Activated effector memory CD4-positive, alpha-beta T cell treated with anti-CD3 and anti-CD28 coated beads, Interleukin-2, amount 50 U/mL, for 16 hours (primary cell): Measurements from ENCODE around the gene P2RX5.

Experiments used
- DNase-seq: peaks from one replicate; pipeline ENCODE4 v3.0.0-alpha.2; 2020

Gene P2RX5

GRCh38 chr17:3656755-3657587, 39.0 kb downstream of the P2RX5 start:
- no peak for DNase-seq

GRCh38 chr17:3656353-3656752, 39.6 kb downstream of the P2RX5 start:
- no peak for DNase-seq

GRCh38 chr17:3655766-3656165, 40.2 kb downstream of the P2RX5 start:
- no peak for DNase-seq

DNA sequence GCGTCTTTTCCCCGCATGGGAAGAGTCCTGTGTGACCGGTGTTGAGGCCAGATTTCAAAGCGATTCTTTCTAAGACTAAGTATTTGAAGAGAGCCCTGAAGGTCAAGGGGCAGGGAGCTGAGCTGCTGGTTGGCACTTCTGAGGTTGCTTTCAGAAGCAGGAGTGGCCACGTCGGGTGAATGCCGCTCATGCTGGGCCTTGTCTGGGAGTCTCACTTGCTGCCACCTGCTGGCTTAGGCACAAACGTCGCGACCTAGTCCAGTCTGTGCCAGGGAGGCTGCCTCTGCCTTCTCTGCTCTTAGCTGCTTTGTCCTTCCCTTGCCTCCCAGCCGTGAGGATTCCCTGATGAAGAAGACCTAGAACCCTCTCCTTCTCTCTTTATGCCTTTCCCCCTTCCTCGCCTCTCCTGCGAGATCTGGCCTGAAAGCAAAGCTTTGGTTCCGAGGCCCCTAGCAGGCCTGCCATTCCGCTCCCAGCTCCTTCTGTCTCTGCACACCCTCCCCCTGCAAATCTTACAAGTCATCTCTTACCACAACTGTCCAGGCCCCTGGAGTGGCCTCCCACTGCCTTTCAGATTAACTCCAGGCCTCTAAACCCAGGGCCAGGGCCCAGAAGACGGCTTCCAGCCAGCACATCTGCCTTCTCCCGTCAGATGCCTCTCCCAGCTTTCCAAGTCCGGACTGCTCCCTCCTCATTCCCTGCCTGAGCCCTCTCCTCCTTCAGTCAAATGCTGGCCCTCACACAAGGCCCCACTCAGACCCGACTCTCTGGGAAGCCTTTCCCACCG, 48.0 kb downstream of the P2RX5 start:
- peak; percentile 76 for DNase-seq

DNA sequence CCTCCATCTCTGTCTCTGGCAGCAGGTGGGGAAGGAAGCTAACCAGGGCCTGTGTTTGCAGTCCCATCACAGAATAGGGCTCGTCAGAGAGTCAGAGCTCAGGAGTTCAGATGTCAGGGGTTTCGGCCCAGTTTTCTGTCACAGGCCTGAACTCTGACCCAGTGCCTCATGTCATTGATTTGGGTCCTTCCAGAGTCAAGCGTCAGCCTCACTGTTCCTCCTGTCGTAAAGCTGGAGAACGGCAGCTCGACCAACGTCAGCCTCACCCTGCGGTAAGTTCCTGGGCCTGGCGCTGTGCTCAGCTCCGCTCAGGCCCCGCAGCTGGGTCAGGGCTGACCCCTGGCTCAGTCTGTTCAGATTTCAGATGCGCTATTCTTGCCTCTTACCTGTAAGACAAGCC, 48.7 kb downstream of the P2RX5 start:
- DNase-seq = no peak

DNA sequence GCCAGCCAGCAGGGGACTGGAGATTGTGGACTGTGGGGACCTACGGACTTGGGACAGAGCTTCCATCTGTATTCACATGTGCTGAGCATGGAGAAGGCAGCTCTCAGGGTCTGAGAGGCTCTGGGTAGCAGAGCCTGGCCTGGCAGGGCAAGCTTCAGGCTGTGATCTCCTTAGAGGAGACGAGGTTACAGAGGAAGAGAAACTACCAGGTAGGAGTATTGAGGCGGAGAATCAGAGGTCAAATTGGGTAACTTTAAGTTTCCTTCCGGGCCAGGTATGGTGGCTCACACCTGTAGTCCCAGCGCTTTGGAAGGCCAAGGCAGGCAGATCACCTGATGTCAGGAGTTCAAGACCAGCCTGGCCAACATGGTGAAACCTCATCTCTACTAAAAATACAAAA, 50.6 kb downstream of the P2RX5 start:
- no peak for DNase-seq

- no peak for DNase-seq
Observed at GRCh38 chr17:3643889-3644349, 52.0 kb downstream of the P2RX5 start.

GRCh38 chr17:3641717-3642486, 54.1 kb downstream of the P2RX5 start:
- no peak for DNase-seq

GRCh38 chr17:3641014-3641413, 54.9 kb downstream of the P2RX5 start:
- no peak for DNase-seq

GRCh38 chr17:3639981-3640596, 55.9 kb downstream of the P2RX5 start:
- DNase-seq = no peak

DNA sequence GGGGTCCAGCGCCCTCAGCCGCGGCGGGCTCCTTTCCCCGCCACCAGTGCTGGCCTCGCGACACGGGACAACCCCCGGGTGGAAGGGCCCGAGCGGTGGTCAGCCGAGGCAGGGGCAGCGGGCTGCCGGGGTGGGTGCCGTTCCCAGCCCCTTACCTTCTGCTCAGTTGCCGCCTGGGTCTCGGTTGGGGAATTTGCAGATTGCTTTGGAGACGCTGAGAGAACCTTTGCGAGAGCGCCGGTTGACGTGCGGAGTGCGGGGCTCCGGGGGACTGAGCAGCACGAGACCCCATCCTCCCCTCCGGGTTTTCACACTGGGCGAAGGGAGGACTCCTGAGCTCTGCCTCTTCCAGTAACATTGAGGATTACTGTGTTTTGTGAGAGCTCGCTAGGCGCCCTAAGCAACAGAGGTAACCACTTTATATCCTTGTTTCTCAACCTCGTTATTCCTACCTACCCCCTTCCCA, 59.0 kb downstream of the P2RX5 start:
- DNase-seq = no peak

GRCh38 chr17:3636154-3636907, 59.6 kb downstream of the P2RX5 start, which contains the start of the genes CTNS and SHPK:
CTNS (plus strand) TSS chr17:3636760; CDS start chr17:3640207, 3,447 bp downstream.
SHPK (minus strand) TSS chr17:3636250; CDS start chr17:3636219, 31 bp downstream.
- peak; percentile 98 for DNase-seq

GRCh38 chr17:3635474-3636153, 60.3 kb downstream of the P2RX5 start:
- no peak for DNase-seq

GRCh38 chr17:3632287-3632686, 63.7 kb downstream of the P2RX5 start:
- no peak for DNase-seq

DNA sequence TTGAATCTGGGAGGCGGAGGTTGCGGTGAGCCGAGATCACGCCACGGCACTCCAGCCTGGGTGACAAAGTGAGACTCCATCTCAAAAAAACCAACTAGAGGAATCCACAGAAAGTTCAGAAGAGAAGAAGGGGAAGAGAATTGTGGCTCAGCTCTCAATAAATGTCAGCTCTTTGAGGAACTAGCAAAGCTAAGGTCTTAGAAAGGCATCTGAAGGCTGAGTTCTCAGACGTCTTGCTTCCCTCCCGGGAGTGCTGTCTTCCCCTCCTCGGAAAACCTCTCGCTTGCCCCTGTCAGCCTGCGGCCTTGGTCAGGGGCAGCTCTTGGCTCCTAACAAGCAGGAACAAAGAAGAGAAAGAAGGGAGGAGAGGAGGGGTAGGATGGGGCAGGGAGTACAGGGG, 65.2 kb downstream of the P2RX5 start:
- no peak for DNase-seq

DNA sequence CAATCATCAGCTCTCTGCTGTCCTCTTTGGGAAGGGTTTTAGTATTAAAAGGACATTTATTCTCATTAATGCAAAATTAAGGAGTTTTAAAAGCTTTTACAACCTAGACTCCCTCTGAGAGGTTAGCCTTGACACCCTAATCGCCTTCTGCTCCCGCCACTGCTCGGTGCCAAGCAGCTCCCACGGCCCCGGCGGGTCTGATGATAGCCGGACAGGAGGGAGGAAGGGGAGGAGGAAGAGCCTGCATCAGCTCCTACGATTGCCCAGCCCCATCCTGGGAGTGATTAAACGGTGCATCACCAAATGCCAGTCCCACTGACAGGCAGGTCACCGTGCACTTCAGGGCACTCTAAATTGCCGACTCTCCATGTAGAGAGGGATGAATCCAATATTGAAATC, 68.2 kb downstream of the P2RX5 start:
- no peak for DNase-seq

DNA sequence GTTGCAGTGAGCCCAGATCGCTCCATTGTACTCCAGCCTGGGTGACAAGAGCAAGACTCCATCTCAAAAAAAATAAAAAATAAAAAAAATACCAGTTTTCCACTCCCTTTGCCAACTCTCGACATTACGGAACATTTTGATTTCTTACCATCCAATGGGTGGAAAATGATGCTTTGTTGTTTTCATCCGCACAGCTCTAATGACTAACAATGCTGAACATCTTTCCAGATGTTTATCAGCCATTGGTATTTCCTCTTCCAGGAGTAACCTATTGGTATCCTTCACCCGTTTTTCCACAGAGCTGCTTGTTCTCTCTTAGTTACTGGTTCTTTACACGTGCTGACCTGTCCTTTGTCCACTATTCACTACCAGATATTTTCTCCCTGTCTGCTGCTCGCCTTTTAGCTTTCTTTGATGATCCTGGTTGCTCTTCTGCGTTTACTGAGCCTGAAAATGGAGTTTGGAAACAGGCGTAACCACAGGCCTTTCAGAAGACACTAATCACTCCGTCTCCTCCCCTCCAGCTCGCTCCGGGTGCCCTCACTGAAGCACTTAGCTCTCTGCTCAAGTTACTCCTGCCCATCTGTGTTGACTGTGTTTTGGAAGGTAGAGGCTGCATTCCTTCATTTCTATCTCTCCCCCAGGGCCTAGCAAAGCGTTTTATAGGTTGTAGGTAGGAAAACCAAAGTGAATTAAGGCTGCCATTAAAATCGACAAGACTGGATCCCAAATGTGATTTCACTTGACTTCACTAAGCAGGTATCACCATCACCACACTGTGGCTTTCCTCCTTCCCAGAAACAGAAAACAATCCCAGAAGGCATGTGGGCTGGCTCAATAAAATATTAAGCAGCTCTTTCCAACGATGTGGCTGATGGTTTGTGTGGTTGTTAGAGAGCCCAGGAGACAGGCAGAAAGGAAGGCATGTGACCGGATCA, 68.9 kb downstream of the P2RX5 start:
- DNase-seq = no peak
